Muscle of leg (tissue), 16 donors: ENCODE measurements around the gene OR56A1. TPM values are rescaled to one million over a fixed set of nuclear protein-coding genes. Genes with fewer than 3 reads are reported as not detected.
"Not testable (repeated sequence)": the region's sequence is repeated elsewhere in the genome, so short reads cannot be mapped to it uniquely, and the experiment has no call there.

ENCODE experiments used
- DNase-seq: peaks from one replicate; pipeline ENCODE4 v3.0.0; 2013
- H3K27ac ChIP-seq: one replicate; pipeline ENCODE4 v1.5.1; 2013; ENCODE audit warnings: mild to moderate bottlenecking, low read length, control low read depth
- H3K27me3 ChIP-seq: one replicate; pipeline ENCODE4 v1.6.1; 2013; ENCODE audit warnings: low read length; ENCODE audit not compliant: control insufficient read depth, insufficient read depth
- H3K36me3 ChIP-seq: one replicate; pipeline ENCODE4 v1.6.1; 2013; ENCODE audit warnings: low read length; ENCODE audit not compliant: control insufficient read depth, insufficient read depth
- H3K4me1 ChIP-seq: one replicate; pipeline ENCODE4 v1.6.1; 2013; ENCODE audit warnings: low read length; ENCODE audit not compliant: control insufficient read depth, insufficient read depth
- H3K4me3 ChIP-seq: one replicate; pipeline ENCODE4 v1.5.1; 2013; ENCODE audit warnings: low read length, control low read depth
- H3K9me3 ChIP-seq: replicated peaks from 2 replicates; pipeline ENCODE4 v1.6.1; 2013; ENCODE audit warnings: low read depth, low read length; ENCODE audit not compliant: control insufficient read depth
- WGBS: methylation state at CpG from one replicate; pipeline ENCODE4 v1.1.5; 2013; ENCODE audit warnings: missing lambda C conversion rate; ENCODE audit not compliant: insufficient coverage; 5-methylcytosine and 5-hydroxymethylcytosine counted together
- long read RNA-seq, 11 donors: transcript quantifications; one replicate each; lab custom pipeline, GENCODE V29; 2026
- polyA plus RNA-seq, 8 donors: library from polyadenylated mRNA; unstranded; fragments of 120-200 nt; gene quantifications; one replicate each; pipeline versions ENCODE4 v1.2.1 to v1.2.3, GENCODE V29; 2013; ENCODE audit warnings: inconsistent platforms in 1 of 8, low replicate concordance in 1 of 8; ENCODE audit not compliant: insufficient read length in 8 of 8, insufficient read depth in 1 of 8
- total RNA-seq: library from RNA; stranded (reverse); fragments of 120-200 nt; gene quantifications from one replicate; pipeline ENCODE4 v1.2.4, GENCODE V29; 2013

The OR56A1 gene, protein sequence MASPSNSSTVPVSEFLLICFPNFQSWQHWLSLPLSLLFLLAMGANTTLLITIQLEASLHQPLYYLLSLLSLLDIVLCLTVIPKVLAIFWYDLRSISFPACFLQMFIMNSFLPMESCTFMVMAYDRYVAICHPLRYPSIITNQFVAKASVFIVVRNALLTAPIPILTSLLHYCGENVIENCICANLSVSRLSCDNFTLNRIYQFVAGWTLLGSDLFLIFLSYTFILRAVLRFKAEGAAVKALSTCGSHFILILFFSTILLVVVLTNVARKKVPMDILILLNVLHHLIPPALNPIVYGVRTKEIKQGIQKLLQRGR
- not detected for total RNA-seq
- under 1 TPM in 1 of 8 donors, not detected in 7; 0.06 TPM for polyA plus RNA-seq
- long read RNA-seq, donor 1 = 0 reads
- long read RNA-seq, donor 2 = 0 reads
- long read RNA-seq, donor 3 = 0 reads
- long read RNA-seq, donor 4, partial matches to known transcripts = 0 of 1 reads
- long read RNA-seq, donor 4, other reads (novel, unspliced or antisense) = 0 of 1 reads
- long read RNA-seq, donor 5 = 0 reads
- long read RNA-seq, donor 6 = 0 reads
- long read RNA-seq, donor 7 = 0 reads
- long read RNA-seq, donor 8 = 0 reads
- long read RNA-seq, donor 9 = 0 reads
- long read RNA-seq, donor 10 = 0 reads
- long read RNA-seq, donor 11 = 0 reads

DNA sequence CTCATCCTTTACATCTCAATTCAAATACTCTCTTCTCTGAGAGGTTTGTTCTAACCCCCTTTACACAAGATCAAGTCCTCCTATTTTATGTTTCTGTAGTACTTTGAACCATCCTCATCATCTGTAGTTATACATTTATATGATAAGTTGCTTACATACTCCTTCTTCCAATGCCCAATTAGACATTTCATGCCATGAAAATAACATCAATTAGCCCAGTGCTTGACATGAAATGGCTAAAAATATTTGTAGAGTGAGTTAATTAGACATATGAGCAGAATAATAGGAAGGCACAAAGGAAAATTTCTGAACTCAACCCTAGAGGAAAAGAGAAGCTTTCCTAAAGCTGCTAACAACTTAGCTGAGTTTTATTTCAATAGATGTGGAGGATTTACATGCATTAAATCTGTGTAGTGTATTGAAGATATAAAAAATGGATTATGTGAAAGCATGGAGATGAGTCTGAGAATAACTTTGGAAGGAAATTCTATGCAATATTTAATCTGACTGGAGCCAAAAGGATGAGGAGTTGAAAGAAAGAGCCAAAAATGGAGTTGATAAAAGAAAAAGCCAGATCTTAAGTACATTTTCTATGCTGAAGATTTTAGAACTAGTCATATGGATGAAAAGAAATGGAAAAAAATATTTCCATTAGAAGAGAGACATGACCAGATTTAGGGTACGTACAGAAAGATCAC, at the start of gene OR56A1:
OR56A1 (minus strand) TSS at position 51 of the 698 bp plus-strand sequence. CDS start 3,066 bp downstream, outside the sequence.
- H3K27ac ChIP-seq = no peak within 1 kb of the TSS
- H3K4me3 ChIP-seq = no peak within 1 kb of the TSS
- H3K36me3 ChIP-seq = no peaks in the 10 kb centered on the region
- no peaks in the 10 kb centered on the region for H3K27me3 ChIP-seq
- DNase-seq = no peak
- WGBS = no CpG with 5 or more reads among the region's 1 CpG
- H3K4me1 ChIP-seq = no peaks in the 10 kb centered on the region
- H3K9me3 ChIP-seq = no peaks in the 10 kb centered on the region

GRCh38 chr11:6079463-6079862, 48.9 kb upstream of the OR56A1 start:
- H3K4me1 ChIP-seq = no peaks in the 10 kb centered on the region
- H3K9me3 ChIP-seq = peaks cover 3% of the 10 kb centered on the region
- H3K4me3 ChIP-seq = no peak overlapping the region
- no peaks in the 10 kb centered on the region for H3K27me3 ChIP-seq
- no peaks in the 10 kb centered on the region for H3K36me3 ChIP-seq
- DNase-seq = no peak
- WGBS = 53% methylated on average over 2 of the region's 4 CpGs
- no peak overlapping the region for H3K27ac ChIP-seq

DNA sequence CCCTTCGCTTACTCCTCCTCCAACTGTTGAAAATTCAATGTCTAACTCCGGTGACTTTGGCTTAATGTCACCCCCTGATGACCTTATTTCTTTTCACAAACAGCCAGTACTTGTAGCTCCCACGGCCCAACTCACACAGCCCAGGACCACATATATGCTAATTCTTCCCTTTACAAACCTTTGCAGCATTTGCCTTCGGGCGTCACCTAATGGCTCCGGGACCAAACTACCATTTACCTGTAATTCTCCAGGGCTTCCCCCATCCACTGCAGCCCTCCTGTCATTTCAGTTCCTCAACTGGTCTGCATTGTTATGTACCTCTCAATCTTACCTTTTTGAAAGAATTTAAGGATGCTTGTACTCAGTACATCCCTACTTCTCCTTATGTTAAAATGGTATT, 47.2 kb upstream of the OR56A1 start:
- Histone ChIP-seq H3K4me1 (no peaks in the 10 kb centered on the region), H3K27ac (no peak overlapping the region), H3K36me3 (no peaks in the 10 kb centered on the region), H3K27me3 (no peaks in the 10 kb centered on the region), H3K9me3 (no peaks in the 10 kb centered on the region), H3K4me3 (no peak overlapping the region)
- whole genome bisulfite sequencing = 90% methylated on average over 6 of the region's 6 CpGs
- DNase-seq = no peak

DNA sequence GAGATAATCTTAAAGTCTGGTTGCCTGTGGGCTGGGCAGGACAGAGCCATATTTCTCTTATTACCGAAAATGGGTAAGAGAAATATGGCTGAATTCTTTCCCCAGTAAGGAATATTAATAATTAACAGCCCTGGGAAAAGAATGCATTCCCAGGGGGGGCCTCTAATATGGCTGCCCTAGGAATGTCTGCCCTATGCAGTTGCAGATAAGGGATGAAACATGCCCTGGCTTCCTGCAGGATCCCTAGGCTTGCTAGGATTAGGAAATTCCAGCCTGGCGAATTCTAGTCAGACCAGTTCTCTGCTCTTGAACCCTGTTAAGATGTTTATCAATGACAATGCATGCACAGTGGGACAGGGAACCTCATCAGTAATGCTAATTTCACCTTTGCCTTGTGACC, 45.9 kb upstream of the OR56A1 start:
- H3K4me3 ChIP-seq, DNase-seq, H3K36me3 ChIP-seq, H3K9me3 ChIP-seq, H3K27ac ChIP-seq, H3K27me3 ChIP-seq, H3K4me1 ChIP-seq: not testable (repeated sequence)
- WGBS = no CpG with 5 or more reads among the region's 2 CpGs

- no peak overlapping the region for H3K4me3 ChIP-seq
- 49% methylated on average over 4 of the region's 4 CpGs for WGBS
Measured at GRCh38 chr11:6067502-6067901, 36.9 kb upstream of the OR56A1 start.

DNA sequence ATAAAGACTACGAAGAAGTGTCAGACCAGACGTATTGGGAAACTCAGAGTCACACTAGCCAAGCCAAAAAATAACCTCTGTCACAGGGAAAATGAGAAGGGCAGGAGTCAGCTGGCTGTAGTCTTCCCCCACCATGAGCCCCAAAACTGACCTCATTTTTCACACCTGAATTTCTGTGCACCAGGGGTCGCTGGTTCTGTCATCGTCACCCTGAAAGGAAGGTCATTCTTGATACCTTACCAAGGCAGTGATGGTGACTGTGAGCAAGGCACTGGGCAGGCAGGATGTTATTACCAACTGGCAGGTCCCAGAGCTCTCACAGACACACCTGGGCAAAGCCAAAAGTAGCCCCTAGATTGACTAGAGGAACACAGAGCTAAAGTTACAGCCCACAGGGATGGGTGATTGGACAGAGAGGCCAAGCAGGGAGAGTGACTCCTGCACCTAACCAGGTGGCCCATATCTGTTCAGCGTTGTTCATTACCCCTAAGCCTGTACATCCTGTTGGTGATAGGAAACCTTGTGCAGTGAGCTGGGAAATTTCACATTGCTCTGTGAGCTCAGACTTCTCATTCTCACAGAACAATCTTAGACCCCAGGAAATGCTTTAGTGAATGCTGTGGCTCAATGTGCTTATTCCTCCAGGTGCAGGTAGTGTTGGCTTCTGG, 32.3 kb upstream of the OR56A1 start:
- no peaks in the 10 kb centered on the region for H3K4me1 ChIP-seq
- 60% methylated on average over 2 of the region's 5 CpGs for WGBS
- no peak for DNase-seq
- no peaks in the 10 kb centered on the region for H3K27me3 ChIP-seq
- no peaks in the 10 kb centered on the region for H3K9me3 ChIP-seq
- no peak overlapping the region for H3K27ac ChIP-seq
- H3K4me3 ChIP-seq = no peak overlapping the region
- no peaks in the 10 kb centered on the region for H3K36me3 ChIP-seq

More at GRCh38 chr11:6067502-6067901, 36.9 kb upstream of the OR56A1 start:
- H3K4me1 ChIP-seq = no peaks in the 10 kb centered on the region
- H3K27ac ChIP-seq = no peak overlapping the region
- no peaks in the 10 kb centered on the region for H3K27me3 ChIP-seq
- no peak for DNase-seq
- H3K9me3 ChIP-seq = no peaks in the 10 kb centered on the region
- no peaks in the 10 kb centered on the region for H3K36me3 ChIP-seq

DNA sequence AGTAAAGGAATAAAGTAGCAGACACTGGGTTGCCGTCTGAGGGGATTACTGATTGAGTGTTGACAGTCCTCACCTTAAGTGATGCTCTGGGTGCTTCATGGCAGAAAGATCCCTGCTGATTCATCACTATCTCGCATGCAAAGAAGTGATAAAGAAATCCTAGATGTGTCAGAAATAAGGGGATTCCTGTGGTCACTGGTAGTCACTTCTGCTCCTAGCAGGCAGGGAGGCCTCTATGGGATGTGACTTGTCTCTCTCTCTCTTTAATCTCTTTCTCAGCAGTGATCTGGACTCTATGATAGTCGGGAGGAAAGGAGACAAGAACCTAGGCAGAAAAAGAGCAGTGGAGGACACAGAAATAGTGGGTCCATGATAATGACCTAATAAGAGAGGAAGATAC, 30.9 kb upstream of the OR56A1 start:
- no peak for DNase-seq
- 60% methylated on average over 3 of the region's 3 CpGs for WGBS
- Histone ChIP-seq H3K4me3 (no peak overlapping the region), H3K36me3 (no peaks in the 10 kb centered on the region), H3K27me3 (no peaks in the 10 kb centered on the region), H3K4me1 (no peaks in the 10 kb centered on the region), H3K9me3 (no peaks in the 10 kb centered on the region), H3K27ac (no peak overlapping the region)

DNA sequence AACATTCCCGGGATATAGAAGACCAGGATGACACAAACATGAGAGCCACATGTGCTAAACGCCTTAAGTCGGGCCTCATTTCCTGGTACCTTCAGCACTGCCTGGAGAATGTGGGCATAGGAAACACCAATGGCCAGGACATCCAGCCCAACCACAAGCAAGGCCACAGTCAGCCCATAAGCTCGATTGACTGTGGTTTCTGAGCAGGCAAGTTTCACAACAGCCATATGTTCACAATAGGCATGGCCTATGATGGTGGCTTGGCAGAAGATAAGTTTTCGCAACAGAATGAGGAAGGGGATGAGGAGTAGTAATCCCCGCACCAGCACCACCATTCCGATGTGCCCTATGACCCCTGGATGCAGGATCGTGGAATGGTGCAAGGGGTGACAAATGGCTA, 26.9 kb upstream of the OR56A1 start:
- Histone ChIP-seq H3K27me3 (no peaks in the 10 kb centered on the region), H3K4me1 (no peaks in the 10 kb centered on the region), H3K36me3 (no peaks in the 10 kb centered on the region), H3K27ac (no peak overlapping the region), H3K9me3 (no peaks in the 10 kb centered on the region), H3K4me3 (no peak overlapping the region)
- DNase-seq = no peak
- 87% methylated on average over 3 of the region's 8 CpGs for WGBS

- Histone ChIP-seq H3K36me3 (no peaks in the 10 kb centered on the region), H3K4me3 (no peak overlapping the region)
- no peak for DNase-seq
Measured at GRCh38 chr11:6055569-6055968, 25.0 kb upstream of the OR56A1 start.

DNA sequence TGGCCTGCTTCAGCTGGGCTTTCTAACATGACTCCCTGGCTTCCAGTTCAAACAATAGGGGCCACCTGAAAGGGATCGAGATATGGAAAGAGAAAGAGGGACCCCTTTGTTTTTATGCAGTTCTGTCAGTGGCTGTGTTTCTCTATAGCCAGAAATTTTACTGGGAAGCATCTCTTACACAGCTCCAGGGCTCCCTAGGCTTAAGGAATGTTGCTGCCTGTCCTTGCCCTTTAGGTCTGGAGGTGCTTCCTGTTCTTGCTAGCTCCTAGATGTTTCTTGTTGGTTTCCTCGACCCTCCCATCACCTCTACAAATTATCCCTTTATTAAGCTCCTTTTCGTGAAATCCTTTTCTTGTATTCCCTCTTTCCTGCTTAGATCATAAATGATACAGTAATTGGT, 21.8 kb upstream of the OR56A1 start:
- Histone ChIP-seq H3K4me3 (no peak overlapping the region), H3K4me1 (no peaks in the 10 kb centered on the region), H3K27me3 (no peaks in the 10 kb centered on the region), H3K9me3 (no peaks in the 10 kb centered on the region), H3K36me3 (no peaks in the 10 kb centered on the region), H3K27ac (no peak overlapping the region)
- DNase-seq = no peak
- no CpG with 5 or more reads among the region's 3 CpGs for WGBS

More at GRCh38 chr11:6055569-6055968, 25.0 kb upstream of the OR56A1 start:
- no peaks in the 10 kb centered on the region for H3K27me3 ChIP-seq
- H3K27ac ChIP-seq = no peak overlapping the region
- H3K9me3 ChIP-seq = no peaks in the 10 kb centered on the region
- H3K4me1 ChIP-seq = no peaks in the 10 kb centered on the region
